Stimulated activated naive CD4-positive, alpha-beta T cell treated with Interleukin-2 at 50 U/mL for 16 hours (primary cell): ENCODE data around the gene GNA12.
"Not testable (repeated sequence)": the region's sequence is repeated elsewhere in the genome, so short reads cannot be mapped to it uniquely, and the experiment has no call there.

Source experiments
- DNase-seq: peaks from one replicate; lab custom pipeline; 2025; lab: John Stamatoyannopoulos, UW

GNA12 gene

DNA sequence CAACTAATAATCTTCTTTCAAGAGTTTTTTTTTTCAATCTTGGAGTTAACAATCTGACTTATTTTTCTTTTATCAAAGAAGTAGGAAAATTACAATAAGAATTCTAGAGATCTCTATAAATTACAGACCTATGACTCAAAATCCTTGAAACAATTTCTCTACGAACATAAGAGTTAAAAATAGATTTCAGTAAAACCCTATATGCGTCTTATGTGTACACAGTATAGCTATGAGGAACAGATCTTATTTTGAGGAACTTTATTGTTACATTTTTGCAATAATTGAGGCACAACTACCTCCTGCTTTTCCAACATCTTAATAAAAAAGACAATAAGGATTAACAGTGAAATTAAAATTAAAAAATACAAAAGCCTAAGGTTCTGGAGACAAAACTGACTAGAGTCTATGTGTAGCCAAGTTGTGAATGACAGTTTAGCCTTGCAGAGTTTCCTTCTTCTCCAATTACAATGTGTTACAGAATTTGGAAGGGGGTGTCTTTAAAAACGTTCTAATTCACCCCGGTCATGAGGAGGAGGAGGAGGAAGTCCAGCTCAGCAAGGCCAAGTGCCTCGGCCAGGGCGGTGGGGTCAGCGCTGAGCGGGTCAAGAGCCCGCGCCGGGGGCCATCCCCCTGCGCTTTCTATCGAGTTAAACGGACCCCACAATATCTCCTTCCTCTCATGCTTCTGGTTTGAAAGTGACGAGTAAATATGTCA lies 115.6 kb downstream of the GNA12 start:
- no peak for DNase-seq

DNA sequence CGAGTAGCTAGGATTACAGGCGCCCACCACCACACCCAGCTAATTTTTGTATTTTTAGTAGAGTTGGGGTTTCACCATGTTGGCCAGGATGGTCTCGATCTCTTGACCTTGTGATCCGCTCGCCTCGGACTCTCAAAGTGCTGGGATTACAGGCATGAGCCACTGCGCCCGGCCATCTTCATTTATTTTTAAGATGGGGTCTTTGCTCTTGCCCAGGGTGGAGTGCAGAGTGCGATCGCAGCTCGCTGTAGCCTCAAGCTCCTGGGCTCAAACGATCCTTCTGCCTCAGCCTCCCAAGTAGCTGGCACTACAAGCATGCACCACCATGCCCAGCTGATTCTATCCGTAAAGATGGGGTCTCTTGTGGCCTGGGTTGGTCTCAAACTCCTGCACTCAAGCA lies 116.9 kb downstream of the GNA12 start:
- not testable (repeated sequence) for DNase-seq

DNA sequence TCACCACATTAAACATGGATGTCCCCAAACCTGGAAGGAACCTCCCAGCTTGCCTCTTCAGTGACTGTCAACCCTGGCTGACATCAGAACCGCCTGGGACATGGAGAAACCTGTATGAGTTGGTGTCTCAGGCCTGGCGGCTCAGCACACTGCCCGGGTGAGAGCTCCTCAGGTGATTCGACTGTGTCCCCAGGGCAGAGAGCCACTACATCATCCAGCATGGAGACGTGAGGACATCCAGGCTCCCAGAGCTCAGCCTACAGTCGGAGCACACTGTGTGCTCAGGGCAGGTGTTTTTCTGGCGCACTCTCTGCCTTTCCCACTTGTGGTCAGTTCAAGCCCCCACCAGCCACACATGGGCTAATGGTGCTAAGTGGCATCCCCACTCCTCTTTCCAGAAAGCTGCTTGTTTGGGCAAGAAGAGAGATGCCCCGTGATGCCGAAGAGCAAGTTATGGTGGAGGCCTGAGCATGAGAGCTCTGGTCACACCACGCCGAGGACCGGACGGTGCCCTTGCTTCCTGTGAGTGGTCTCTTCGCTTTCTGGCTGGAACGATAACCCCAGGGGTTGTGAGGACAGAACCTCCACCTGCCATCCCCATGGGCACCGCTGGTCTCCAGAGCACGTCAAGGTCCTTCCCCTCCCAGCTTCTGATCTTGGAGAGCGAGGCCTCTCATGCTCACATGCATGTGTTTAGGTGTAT lies 117.6 kb downstream of the GNA12 start:
- DNase-seq, result no peak

DNA sequence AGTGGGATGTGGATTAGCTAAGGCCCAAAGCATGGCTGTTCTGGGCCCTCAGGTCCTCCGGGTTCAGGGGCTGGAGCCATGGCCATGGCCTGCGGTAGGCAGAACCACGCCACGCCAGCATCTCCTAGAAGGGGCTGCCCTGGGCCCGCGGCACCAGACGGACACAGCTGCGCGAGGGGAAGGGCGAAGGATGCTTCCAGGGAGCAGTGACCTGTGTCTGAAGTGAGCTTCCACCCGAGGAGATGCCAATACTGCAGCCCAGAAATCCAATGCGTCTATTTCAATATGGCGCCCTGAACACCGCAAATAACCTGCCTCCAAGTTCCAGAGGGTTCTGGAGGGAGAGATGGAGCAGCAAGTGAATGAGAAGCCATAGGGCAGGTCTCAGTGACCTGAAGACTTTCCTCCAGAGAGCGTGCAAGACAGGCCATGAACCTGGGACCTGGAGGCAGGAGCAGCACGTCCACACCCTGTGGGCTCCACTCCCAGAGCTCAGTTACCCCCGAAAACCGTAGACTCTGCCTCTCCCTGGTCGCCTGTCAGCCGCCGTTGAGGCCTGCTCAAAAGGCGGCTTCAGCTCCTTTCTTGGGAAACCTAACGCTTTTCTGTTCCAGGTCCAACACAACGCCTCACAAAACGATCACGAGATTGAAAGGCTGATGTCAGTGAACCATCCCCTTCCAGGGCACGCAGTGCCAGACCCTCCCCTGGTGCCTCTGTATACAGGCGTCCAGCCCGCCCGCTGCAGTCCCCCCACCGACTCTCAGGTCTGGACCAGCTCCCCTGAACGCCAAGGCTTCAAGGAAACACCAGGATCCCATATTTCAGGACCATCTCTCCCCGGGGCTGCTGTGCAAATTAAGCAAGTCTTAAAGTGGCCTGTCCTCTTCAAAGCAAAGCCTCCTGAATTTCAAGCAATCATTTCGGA lies 118.7 kb downstream of the GNA12 start:
- no peak for DNase-seq

DNA sequence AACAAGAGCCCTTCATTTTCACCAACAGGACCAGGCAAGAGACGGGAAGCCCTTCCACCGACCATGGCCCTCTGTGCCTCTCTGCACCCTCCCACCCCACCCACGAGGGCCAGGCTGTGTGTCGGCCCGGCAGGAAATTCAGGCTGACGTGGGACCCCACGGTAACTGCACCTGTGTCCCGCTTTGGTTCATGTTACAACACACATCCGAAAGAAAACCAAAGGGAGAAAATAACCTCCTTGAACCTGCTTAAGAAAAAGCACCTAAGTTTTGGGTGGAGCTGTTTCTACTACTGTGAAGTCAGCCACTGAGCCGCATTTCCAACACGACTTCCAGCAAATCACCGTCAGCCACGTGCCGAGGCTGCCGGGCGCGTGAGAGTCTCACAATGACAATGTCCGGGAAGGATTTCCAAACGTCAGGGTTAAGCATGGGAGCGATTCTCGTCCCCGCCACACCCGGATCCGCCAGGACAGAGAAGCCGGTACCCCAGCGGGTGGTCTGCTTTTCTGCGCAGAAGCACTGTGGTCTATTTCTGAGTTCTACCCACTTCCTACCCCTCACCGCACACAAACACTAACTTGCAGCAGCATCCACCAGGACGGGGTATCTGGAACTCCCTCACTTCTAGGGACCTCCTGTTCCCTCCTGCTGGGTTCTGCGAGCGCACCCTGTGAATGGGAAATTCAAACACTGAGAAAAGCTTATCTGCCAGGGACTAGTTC lies 119.5 kb downstream of the GNA12 start:
- DNase-seq, result no peak

DNA sequence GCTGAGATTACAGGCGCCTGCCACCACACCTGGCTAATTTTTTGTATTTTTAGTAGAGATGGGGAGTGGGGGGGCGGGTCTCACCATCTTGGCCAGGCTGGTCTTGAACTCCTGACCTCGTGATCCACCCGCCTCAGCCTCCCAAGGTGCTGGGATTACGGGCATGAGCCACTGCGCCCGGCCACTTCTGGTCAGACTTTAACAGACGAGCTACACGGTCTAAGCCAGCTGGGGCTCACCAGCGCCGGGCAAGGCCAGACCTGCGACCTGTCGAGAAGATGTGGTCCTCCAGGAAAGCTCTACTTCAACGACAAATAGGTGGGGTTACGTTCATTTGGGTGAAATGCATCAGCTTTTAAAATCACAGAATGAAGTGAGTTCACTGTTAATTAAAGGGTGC lies 120.1 kb downstream of the GNA12 start:
- DNase-seq, result not testable (repeated sequence)

DNA sequence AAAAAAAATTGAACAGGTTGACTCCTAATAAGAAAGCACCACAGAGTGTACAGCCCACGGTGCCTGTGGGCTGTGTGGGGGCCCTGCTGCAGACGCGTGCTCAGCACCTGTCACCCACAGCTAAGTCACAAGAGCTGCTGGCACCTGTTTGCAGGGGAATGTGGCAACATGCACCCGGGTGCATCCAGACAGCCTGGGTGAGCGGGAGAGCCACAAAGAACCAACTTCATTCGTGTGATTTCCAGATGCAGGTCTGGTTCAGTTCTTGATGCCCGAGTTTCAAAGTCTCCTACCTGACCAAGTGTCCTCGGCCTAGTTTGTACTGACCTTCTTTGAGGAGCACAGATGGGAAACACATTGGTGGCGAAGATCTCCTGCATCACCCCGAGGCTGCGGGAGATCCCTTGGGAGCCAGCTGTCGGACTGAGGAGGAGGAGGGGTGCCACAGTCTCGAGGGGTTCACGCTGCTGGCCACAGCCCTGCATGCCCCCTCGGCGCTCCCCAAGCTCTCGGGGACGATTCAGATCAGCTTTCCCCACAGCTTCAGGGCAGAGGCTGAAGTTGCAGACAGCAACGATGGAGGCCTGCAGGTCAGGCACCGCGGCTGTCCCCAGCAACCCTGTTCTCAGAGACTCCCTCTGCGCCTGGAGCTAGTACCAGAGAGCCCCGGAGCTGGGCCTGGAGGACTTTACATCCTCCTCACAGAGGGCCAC lies 120.8 kb downstream of the GNA12 start:
- no peak for DNase-seq

DNA sequence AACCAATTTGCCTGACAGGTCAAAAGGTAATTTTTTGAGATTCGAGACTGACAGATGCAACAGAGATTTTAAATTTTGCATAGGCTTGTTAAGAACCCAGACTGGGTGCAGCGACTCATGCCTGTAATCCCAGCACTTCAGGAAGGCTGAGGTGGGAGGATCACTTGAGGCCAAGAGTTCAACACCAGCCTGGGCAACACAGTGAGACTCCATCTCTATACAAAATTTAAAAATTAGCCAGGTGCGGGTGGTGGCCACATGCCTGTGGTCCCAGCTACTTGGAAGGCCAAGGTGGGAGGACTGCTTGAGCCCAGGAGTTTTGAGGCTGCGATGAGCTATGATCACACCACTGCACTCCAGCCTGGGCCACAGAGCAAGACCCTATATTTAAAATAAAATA lies 121.5 kb downstream of the GNA12 start:
- DNase-seq, result no peak

DNA sequence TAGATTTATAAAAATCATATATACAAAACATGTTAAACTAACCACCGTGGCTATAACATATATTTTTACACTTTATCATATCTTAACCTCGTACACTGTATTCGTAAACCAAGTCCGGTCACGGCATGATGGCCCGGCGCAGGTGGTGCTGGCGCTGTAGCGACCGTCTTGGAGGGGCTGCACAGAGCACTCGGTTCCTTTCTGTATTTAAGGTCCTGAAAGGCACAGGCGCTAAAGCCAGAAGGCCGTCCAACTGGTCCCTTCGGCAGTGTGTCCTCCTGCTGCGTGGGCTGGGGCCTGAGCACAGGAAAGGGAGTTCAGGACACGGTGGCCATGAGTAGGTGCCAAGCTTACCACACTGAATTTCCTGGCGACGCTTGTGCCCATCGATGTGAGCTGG lies 122.3 kb downstream of the GNA12 start:
- no peak for DNase-seq

DNA sequence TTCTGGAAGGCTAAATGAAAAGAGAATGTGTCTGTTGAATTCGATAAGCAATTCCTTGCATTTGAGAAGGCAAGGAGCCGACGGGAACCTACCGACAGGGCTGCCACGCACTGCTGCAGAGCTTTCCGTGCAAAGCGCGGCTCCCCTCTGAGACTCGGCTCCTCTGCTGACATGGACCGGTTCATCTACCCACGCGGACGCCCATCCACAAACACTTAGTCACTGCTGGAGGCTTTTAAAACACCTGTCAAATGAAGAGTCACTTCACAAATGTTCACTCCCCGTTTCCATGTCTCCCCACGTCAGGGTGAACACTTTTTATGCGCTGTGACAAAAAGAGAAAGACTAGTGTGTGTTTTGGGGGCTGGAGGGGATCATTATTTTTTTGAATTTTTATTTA lies 124.1 kb downstream of the GNA12 start:
- peak; percentile 23 for DNase-seq

DNA sequence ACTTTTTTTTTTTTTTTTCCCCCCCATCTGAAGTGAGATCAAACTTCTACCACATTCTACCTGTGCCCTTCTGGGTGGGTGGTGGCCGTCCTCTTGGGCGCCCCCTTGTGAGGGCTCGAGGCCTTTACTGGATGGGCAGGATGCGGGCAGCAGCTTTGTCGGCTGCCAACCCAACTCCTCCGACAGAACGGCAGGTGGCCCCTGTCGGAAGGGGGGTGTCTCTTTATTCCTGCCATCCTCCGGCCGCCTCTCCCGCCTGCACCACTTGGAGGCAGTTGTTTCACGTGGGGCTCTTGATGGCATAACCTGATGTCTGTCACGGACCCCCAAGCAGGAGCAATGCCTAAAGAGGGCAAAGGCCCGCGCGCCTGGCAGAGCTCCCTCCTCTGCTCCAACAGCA lies 125.1 kb downstream of the GNA12 start:
- peak; percentile 43 for DNase-seq

DNA sequence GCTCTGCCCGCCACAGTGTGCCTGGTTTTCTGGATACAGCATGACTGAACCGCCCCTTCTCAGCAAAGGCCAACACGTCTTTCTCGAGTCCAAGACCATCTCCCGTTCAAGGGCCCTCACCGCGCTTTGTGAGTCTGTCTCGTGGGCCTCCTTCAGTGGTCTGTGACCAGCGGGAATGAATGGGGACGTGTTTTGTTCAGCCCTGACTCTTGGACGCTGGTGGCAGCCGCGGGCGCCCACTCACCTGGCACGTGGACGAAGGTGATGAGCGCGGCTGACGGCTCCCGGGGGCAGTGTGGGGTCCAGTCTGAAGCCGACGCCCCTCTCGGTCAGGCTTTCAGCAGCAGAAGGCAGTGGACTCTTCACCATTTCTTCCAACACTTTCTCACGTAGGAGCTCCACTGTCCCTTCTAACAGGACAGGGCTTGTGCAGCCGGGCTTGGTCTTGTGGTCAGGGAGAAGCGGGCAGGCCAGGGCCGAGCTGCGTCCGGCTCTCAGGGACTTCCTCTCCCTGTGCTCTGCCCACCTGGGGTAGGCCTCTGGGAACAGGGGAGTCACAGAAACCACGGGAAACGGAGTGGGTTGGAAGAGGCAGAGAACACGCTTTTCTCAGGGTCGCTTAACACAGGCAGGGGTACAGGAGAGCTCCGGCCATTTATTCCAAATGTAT lies 125.7 kb downstream of the GNA12 start:
- no peak for DNase-seq

DNA sequence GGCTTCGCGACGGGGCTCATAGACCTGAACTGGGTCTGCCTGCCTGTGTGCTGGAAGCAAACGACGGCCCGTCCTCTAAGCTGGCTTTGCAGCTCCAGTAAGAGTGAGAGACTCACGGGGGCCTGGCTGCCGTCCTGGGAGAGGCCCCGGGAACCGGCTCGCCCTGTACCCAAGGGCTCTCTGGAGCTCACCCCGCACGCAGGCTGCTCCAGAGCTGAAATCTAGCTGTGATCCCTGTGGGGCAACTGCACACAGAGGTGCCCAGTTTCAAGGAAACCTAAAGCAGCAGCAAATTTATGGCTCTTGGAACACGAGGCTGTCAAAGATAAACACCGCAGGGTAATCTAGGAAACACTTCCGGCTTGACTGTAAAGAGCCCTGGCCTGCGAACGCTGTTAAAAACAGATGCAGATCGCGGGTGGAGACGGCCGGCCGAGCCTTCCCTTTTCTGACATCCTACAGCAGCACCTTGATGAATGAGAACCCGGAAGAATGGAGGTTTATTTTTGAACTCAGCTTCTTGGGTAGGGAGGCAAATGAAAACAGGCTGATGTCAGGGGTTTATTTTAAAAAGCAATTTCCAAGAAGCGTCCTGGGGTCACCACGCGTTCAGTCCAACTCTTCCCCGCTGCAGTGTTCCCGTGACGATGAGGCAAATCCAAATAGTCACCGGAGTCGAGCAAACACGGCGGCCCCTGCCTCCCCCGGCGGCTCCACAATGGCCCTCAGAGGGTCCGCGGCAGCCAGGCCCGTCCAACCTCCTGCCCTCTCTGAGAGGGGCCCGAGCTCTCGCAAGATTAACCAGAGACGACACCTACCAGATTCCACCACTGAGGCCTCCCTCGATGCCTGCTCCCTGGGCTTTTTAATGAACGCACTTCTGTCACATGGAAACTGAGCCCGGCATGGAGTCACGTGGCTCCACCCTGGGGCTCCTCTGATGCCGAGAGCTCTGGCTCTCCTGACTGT lies 126.5 kb downstream of the GNA12 start:
- no peak for DNase-seq

DNA sequence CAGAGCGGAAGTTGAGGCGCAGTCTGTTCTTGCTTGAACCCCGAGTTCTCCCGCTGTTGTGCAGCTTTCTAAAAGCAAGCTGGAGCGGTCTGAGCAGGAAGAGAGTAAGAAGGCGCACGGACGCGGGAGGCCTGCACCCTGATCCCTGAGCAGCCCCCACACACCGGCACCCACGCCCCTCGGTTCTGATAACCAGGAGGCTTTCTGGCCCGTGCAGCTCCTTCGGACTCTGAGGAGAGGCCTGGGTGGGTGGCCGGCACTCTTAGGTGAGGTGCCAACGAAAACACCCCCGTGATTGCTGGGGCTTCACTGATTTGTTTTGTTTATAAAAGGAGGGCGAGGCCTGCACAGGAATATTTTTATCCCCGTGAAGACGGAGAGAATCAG lies 127.2 kb downstream of the GNA12 start:
- DNase-seq, result no peak

DNA sequence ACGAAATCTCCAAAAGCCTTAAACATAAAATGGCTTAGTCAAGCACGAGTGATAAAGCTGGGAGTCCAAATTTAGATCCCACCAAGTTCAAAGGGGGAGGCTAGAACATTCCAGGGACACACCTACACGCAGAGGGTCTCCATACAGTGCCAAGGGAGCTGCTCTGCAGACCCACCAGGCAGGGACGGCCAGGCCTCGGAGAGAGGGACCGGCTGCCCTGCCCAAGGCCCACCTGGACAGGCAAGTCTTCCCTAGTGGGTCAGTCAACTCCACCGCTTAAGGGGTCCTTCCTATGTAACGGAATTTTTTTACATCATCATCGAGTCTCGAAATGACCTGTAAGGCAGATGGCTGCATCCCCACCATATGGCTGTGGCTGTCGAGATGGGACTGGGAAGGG lies 127.6 kb downstream of the GNA12 start:
- DNase-seq, result no peak

DNA sequence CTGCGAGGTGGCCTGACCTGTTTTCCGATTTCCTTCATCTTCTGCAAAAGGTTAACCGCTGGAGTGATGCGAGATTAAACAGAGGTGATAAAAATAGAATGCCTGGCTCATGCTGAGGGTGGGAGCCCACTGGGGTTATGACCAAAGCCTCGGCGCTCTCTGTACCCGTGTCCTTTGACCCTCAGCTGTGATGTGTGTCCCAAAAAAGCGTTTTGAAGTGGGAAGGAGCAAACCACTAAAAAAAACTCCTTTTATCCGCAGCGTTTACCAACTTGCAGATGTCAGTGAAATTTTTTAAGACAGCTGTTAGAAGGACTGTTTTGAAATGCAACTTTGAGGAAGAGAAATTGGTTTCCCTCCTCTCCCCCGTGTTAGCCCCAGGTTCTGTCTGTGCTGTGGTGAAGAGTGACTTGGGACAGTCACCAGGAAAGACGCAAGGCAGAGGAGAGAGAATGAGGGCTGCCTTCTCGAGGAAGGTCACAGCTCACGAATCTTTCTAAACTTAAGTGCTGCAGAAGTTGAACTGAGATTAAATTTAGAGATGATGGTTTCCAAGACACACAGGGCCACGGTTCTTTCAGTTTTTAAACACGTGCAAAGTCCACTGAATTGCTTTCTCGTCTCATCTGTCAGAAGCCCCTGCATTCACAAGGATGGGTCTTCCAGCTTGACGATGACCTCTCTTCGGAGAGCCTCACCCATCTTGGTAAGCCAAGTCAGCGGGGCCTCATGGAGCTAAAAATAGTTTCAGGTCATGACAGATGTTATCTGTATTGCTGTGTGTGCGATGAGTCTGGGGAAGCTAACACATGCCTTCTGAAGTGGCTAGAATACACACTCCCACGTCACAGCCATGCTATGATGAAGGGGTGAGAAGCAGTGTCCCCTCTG lies 128.5 kb downstream of the GNA12 start:
- peak; percentile 15 for DNase-seq

DNA sequence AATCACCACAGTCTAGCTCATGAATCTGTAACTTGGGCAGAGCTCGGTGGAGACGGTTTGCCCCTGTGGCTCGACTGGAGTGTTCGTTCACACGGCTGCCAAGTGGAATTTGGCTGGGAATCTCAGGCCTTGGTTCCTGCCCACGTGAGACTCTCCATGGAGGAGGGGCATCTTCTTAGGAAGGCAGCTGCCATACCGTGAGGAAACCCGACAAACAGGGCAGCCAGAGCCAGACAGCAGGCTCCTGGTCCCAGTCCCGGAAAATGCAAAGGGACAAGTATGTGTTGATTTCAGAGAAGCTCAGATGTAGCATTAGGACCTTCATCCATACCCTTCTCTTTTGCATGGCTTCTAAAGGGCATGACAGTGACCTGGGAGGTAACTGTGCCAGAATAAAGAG lies 129.5 kb downstream of the GNA12 start:
- DNase-seq, result no peak

DNA sequence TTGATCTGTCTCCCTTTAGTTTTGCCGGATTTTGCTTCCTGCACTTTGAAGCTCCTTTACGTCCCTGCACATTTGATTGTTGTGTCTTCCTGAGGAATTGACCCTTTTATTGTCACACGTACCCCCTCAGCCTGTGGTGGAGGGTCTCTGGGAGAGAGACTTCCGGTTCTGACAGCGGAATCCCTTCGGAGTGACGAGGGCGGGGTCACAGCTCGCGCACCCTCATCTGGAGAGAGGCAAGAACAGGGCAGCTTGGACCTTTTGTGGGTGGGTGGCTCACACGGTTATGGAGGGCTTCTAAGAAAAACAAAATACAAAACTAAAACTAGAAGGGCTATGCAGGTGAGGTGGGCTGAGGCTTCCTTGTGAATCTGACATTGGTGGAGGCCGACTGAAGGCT lies 130.1 kb downstream of the GNA12 start:
- no peak for DNase-seq

DNA sequence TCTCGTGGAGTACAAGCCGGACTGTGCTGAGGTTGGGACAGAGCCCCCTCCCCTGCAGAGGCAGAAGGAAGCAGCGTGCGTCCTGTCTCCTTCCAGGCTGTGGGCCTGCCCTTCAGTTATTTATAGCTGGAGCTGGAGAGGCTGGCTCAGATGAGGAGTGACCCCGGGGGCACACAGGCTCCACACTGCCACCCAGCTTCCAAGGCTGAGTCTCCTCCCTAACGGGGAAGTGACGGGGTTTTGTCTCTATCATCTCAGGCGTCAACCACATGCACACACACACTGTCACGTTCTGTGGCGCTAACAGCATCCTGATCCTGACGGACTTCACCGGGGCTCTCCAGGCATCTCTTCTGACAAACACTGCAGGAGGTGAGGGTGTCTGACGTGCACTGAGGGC lies 130.7 kb downstream of the GNA12 start:
- no peak for DNase-seq
